Hepatic stellate cell (primary cell): ENCODE results near the gene CEP112.
"Not testable (repeated sequence)": the region's sequence is repeated elsewhere in the genome, so short reads cannot be mapped to it uniquely, and the experiment has no call there.

Experiments used
- DNase-seq: peaks from one replicate; pipeline ENCODE4 v3.0.0; 2011; ENCODE audit warnings: low spot score

The CEP112 gene

DNA sequence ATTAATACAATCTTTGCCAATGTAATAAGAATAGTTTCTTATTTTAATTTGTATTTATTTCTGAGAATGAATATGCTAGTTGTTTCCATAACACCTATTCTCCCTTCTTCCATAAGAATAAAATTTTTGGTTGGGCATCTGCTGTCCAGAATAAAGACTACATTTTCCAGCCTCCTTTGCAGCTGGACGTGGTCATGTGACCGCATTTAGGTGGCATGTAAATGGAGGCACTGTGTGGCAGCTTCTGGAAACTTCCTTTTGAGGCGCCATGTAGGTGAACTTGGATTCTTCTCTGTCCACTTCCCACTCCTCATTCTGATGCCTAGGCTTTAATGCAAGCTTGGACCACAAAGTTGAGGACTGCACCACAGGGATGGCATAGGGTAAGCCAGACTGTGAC lies 415.0 kb downstream of the CEP112 start:
- DNase-seq, result no peak

DNA sequence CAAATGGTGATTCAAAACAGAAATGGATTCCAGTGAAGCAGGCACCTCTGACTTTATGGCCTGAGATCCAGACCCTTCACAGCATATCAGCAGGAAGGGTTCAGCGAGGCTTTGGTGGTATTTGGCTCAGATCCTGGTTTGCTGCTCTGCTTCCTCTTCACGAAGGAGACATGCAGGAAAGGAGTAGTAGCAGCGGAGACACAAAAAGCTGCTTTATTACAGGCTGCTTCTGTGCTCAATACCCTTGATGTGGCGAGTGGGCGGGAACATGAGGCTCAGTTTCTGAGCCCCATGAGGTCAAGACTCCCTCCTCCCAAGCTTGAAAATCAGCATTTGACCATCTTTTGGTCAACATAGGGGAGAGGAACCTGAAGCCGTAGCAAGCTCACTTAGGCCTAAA lies 417.1 kb downstream of the CEP112 start:
- no peak for DNase-seq

DNA sequence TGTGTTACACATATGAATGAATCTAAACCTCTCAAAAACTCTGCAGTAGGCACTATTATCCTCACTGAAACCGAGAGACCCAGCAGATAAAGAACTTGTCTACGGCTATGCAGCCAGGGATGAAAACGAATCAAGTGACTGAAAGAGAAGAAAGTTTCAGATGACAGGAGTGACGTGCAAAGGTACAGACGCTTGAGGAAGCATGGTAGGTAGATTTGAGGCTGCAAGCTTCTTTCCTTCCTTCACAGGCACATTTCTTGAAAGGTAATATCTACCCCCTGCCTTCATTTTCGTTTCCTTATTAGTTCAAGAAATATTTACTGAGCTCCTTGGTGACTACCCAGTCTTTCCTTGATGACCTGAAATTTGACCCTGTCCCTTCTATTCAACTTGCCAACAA lies 418.9 kb downstream of the CEP112 start:
- DNase-seq, result no peak

DNA sequence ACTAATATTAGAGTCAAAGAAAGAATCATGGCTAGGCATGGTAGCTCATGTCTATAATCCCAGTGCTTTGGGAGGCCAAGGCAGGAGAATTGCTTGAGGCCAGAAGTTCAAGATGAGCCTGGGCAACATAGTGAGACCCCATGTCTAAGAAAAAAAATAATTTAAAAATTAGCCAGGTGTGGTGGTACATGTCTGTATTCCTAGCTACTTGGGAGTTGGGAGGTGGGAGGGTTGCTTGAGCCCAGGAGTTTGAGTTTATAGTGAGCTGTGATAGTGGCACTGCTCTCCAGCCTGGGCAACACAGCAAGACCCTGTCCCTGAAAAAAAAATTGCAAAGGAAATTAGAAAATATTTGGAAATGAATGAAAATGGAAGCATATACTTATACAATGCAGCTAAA lies 420.2 kb downstream of the CEP112 start:
- no peak for DNase-seq

DNA sequence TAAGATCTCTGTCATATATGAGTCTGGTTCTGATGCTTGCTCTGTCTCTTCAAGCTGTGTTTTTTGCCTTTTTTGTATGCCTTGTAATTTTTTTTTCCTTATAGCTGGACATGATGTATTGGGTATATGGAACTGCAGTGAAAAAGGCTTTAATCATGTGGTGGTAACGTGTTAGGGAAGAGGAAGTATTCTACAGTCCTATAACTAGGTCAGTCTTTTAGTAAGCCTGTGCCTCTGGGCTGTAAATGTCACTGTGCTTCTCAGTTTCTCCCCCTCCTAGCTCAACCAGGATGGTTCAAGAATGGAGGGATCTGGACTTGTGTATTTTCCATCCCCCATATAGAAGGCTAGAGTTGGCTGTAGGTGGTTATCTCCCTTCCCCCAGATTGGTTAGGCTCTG lies 428.1 kb downstream of the CEP112 start:
- DNase-seq, result no peak

DNA sequence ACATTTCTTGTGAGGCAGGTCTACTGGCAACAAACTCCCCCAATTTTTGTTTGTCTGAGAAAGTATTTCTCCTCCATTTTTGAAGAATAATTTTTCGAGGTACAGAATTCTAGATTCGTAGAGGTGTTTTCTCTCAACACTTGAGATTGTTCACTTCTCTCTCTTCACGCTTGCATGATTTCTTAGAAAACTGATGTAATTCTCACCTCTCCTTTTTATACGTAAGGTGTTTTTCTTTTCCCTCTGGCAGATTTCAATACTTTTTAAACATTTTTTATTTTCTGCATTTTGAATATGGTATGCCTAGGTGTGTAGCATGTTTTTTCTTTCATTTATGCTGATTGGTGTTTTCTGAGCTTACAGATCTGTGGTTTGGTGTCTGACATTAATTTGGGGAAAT lies 429.0 kb downstream of the CEP112 start:
- DNase-seq, result no peak

DNA sequence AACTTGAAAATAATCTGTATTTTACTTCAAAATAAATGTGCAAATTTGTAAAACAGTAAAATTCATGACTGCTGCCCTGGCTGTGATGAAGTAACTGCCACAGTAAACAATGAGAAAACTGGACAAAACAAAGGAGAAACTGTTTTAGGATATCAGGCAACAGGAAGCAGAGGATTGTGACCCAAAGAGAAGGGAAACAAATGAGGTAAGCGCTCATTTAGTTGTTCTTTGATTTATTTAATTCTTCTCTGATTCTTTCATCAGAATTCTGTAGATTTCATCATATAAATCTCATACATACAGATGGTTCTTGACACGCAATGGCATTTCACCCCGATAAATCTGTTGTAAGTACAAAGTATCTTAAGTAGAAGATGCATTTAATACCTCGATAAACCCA lies 432.4 kb downstream of the CEP112 start:
- DNase-seq, result no peak

DNA sequence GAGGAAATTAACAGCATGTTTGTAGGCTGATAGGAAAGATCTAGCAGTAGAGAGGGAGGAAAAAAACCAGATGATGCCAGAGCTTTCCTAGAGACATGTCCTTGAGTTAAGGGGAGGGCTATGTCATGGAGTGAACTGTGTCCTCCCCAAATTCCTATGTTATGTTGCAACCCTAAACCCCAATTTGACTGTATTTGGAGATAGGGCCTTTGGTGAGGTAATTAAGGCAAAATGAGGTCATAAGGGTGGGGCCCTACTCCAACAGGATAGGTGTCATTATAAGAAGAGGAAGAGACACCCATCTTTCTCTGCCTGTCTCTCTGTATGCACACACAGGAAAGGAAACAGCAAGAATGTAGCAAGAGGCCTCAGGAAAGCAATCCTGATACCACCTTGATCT lies 435.2 kb downstream of the CEP112 start:
- DNase-seq, result no peak

DNA sequence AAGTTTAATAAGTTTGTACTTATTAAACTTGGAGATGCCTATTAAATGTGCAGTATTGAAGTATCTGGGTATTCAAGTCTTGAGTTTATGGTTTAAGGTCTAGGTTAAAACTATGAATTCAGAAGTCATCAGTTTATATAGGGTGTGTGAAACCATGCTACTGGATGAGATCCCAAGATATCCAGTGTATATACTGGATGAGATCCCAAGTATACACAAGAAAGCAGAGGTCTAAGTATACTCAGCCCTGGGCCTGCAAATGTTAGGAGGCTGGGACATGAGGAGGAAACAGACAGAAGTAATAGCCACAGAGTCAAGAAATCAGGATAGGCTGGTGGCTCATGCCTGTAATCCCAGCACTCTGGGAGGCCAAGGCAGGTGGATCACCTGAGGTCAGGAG lies 436.1 kb downstream of the CEP112 start:
- DNase-seq, result no peak

DNA sequence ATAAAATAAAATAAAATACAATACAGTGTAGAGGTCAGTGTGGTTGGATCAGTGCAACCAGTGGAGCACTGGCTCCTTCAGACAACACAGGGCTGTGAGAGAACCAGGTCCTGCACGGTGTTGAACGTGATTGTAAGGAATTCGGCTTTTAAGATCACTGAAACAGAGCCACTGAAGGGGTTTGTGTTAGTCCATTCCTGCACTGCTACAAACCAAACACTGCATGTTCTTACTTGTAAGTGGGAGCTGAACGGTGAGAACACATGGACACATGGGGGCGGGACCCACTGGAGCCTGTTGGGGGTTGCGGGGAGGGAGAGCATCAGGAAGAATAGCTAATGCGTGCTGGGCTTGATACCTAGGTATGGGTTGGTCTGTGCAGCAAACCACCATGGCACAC lies 437.3 kb downstream of the CEP112 start:
- DNase-seq, result no peak

DNA sequence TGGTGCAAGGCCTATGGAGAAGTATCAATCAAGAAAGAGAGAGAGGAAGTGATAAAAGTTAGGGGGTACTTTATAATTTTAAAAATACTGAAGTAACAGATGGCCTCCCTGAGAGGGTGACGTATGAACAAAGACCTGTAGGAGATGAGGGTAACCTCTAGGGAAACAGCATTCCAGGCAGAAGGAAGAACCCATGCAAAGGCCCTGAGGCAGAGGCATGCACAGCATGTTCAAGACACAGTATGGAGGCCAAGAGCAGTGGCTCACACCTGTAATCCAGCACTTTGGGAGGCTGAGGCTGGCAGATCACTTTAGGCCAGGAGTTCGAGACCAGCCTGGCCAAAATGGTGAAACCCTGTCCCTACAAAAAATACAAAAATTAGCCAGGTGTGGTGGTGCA lies 437.9 kb downstream of the CEP112 start:
- no peak for DNase-seq

DNA sequence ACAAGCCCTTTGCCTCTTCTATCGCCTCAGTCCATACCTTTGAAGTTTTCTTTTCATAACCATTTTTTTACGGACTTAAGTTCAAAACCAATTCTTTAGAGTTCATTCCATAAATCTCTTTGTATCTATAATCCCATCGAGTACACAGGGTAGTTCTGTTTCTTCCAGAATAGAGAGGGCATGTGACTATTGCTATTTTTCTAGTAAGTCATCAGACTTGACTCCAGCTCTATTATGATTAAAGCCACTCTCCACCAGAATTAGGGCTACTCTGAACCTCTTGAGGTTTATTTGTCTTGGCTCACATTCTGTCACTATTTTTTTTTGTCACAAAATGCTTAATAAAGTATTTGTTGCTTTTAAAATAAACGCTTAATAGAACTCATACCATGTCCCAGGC lies 438.6 kb downstream of the CEP112 start:
- peak; percentile 8 for DNase-seq

DNA sequence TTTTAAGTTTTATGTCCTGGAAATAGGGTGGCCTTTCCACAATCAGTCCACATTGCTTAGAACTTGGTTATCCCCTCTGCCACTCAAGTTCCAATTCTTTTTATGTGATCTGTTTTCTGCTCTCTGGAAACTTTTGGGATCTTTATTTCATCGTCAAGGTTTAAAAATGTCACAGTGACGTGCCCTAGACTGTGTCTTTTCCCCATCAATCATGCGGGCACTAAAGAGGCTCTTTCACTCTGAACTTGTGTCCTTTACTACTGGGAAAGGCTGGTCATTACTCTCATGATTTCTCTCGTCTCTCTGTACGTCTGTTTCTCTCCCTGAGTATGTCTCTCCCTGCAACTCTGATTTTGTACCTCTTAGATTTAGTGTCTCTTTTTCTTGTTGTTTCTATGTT lies 440.7 kb downstream of the CEP112 start:
- DNase-seq, result no peak

DNA sequence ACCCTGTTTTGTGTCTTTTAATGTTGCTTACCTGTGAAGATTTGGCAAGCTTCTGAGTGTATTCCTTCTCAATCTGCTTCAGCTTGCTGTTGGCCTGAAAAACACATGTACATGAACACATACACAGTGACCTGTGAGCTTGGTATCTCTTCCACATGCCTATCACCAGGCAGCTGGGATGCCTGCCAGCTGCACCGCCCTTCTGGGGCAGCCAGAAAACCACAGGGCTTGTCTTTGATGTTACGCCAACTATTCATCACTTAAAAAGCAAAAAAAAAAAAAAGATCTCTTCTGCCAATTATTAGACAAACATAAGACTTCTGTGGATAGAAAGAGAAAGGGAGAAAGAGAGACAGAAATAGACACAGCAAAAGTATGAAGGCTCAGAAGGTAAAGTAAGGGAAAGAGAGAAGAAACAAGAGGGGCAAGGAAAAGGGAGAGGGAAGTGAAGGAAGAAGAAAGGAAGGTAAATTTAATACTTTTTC lies 441.3 kb downstream of the CEP112 start:
- DNase-seq, result peak; percentile 42

DNA sequence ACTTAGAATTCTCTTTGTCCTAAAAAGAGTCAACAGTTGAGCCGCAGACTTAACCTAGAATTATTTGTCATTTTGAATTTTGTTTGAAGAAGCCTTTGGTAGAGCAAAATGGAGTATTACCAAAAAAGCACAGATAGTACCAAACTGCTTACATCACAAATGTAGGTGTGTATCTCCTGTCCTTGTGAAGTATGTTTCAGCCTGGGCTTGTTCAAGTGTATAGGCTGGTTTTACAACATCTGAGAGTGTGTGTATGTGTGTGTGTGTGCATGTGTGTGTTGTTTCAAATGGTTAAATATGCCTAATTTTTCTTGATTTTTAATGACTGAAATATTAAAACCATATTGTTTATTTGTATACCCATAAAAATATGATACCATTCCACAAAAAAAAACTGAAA lies 441.8 kb downstream of the CEP112 start:
- no peak for DNase-seq

DNA sequence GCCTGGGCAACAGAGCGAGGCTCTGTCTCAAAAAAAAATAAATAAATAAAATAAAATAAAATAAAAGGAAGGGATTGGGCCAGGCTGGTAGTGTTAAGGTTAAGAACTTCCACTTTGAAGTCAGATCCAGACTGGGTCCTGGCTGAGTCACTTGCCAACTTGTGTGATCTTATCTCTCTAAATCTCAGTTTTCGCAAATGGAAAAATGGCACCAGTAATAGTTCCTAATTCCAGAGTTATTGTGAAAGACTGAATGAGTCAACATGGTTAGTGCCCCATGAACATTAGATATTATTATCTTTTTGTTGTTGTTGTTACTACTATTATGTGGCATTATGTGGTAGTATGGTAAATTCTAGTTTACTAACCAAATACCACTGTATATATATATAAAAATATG lies 442.5 kb downstream of the CEP112 start:
- no peak for DNase-seq

DNA sequence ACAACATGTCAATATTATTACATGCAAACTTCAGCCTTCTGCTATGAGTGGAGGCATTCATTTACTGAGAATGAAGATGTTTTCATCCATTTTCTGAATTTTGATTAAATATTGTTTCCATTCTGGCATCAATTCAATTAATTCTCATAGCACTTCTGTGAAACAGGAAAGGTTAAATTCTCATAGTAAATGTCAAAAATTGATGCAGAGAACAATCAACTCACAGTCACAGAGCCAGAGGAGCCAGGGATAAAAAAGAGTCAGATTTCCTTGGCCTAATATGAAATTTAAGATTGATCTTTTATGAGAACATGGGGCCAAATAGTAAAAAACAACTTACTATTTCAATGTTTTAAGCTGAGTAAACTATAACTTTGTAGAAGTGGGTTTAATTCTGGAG lies 446.7 kb downstream of the CEP112 start:
- no peak for DNase-seq

DNA sequence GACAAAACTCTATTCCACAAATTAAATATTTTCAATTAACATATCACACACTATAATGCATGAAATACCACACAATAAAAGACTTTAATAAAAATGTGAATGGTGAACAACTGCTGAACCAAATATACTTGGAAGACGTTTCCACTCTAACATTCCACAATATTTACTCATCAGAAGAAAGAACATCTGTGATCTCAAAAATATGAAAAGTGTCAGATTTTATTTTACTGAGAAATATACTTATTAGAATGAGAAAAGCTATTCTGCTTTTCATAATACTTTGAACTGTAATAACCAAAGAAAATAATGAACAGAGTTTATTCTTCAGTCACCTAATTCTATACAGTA lies 448.7 kb downstream of the CEP112 start:
- no peak for DNase-seq

DNA sequence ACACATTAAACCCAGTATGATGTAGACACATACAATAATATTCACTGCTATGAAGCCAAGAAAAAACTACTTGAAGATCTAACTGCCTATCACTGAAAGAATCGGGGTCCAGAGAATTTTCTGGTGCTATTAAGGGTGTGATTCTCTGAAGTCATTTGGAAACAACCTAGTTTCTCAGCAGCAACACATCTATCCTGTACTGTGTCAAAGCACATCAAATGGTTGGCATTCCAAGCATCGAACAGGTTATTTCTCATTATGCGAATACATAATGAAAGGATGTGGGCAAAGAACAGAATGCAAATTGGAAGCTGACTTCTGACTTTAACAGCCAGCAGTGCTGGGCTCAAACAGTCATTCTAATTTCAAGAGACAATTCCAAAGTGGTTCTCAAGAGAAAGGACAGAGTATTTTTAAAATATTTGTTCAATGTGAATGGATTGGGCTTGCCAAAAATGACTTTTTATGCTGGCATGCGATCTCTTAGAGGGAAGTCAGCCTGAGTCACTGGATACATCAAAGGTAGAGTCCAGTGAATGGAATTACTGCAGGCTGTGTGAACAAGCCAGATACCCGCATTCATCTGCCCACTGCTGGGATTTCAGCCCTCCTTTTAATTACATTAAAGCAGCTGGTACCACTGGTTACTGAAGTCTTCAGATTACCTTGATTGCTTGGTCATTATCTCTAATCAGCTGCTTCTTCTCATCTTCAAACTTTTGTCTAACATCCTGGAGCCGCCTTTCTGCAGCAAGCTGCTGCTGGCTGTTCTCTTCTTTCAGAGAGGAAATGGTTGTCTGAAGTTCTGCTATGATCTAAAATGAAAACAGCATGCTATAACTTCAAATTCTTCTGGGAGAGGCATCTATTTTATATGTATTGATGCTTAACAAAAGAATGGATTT lies 449.3 kb downstream of the CEP112 start:
- DNase-seq, result peak; percentile 47

DNA sequence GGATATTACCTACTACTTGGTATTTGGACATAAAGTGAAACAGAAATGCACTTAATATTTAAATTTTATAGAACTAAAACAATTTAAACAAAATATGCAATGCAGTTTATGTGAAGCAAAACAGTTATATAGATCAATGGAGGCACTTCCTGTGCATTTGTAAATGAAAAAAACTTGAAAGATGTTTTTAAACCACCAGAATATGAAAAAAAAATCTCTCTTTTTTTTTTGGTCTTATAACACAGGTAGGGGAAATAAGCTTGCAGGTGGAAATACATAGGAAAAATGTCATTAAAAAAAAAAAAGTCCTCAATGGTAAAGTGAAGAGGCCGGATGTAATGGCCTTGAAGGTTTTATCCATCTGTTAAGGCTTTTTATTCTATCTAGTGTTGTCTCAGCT lies 450.2 kb downstream of the CEP112 start:
- DNase-seq, result no peak

DNA sequence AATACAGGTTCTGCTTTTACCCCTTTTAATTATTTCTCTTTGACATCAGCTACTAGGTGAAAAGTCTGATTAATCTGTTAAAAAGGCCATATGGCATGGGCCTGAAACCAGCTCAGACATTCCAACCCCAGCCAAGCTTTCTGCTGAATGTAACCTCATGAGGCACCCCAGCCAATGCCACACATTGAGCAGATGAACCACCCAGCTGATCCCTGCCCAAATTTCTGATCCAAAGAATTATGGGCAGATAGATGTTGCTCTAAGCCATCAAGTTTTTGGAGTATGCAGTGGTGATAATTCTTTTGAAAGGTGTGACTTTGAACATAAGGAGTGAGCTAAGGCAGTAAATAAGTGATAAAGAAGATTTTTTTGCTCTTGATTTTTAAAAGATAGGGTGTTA lies 452.9 kb downstream of the CEP112 start:
- no peak for DNase-seq

DNA sequence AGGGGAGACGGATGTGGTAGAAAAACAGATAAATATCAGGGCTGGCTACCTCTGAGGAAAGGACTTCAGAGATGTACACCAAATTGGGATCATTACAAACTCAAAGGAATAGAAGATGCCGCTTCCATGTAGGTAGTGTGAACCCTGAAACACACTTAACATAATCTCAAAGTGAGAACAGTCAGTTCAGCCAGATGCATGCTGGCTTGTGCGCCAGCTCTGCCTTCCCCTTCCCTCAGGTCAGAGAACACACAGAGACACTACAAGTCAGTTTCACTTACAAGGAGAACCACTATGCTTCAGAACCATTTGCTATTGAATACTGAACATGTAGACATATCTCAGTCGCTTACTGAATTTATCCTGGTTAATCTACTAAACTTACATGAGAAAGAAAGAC lies 454.5 kb downstream of the CEP112 start:
- DNase-seq, result no peak

DNA sequence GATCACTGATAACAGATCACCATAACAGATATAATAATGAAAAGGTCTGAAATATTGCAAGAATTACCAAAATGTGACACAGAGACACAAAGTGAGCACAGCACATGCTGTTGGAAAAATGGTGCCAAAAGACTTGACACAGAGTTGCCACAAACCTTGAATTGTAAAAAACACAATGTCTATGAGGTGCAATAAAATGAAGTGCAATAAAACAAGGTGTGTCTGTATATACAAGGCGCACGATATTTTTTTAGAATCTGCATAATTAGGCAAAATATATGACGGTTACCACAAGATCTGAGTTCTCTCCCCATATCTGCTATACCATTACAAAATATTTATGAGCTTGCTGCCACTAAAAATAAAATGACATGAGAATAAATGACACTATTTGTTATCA lies 458.6 kb downstream of the CEP112 start:
- no peak for DNase-seq

DNA sequence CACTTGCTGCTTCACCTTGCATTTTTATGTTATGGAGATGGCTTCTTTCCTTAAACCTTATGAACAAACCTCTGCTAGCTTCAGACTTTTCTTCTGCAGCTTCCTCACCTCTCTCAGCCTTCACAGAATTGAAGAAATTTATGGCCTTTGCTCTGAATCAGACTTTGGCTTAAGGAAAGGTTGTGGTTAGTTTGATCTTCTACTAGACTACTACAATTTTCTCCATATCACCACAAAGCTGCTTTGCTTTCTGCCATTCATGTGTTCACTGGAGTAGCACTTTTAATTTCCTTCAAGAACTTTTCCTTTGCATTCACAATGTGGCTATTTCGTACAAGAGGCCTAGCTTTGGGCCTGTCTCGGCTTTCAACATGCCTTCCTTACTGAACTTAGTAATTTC lies 459.3 kb downstream of the CEP112 start:
- DNase-seq, result not testable (repeated sequence)
